ENCODE measurements around the gene SUSD4. TPM values are rescaled to one million over a fixed set of nuclear protein-coding genes. Genes with fewer than 3 reads are reported as not detected.

The SUSD4 gene
- total RNA-seq, 1 experiment from 2014 or later = 2.3 TPM

DNA sequence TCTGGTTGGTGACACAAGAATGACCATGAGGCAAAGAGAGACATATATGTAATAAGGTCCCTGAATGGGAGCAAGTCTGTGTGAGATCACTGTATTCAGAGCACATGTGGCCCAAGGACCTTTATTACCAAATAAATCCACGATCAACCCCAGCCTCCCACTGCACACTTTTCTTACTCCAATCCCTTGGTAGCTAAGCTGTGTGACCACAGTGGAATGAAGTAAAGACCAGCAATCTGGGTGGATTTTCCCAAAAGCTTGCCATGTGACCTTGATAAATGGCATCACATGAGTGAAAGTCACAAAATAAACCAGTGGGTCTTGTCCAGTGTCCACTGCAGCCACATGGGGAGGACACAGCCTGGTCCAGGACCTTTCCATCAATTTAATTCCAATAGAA lies 184.2 kb downstream of the SUSD4 start:
- no peaks in the 10 kb centered on the region for H3K36me3 Mint-ChIP-seq (ENCODE audit: insufficient read depth, unreplicated experiment)
- intact Hi-C loops (cut with micrococcal nuclease) = loop anchor here (1.0 to 2.0 kb wide), 2 partner anchors 43 to 321 kb away; no protein-coding TSS in a partner anchor
- H3K27me3 Mint-ChIP-seq (ENCODE audit: insufficient read depth, unreplicated experiment) = no peaks in the 10 kb centered on the region
- TF ChIP-seq, protein P1, sequence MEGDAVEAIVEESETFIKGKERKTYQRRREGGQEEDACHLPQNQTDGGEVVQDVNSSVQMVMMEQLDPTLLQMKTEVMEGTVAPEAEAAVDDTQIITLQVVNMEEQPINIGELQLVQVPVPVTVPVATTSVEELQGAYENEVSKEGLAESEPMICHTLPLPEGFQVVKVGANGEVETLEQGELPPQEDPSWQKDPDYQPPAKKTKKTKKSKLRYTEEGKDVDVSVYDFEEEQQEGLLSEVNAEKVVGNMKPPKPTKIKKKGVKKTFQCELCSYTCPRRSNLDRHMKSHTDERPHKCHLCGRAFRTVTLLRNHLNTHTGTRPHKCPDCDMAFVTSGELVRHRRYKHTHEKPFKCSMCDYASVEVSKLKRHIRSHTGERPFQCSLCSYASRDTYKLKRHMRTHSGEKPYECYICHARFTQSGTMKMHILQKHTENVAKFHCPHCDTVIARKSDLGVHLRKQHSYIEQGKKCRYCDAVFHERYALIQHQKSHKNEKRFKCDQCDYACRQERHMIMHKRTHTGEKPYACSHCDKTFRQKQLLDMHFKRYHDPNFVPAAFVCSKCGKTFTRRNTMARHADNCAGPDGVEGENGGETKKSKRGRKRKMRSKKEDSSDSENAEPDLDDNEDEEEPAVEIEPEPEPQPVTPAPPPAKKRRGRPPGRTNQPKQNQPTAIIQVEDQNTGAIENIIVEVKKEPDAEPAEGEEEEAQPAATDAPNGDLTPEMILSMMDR (IDR thresholded peaks at IDR 0.05; ENCODE audit: unreplicated experiment) = no peak
- POLR2A ChIA-PET = interaction anchor here (0.6 to 2.8 kb wide), 5 partner anchors 10 to 369 kb away, joined by 3 to 19 read pairs (median 7); no protein-coding TSS in a partner anchor
- no peak overlapping the region for H3K4me3 Mint-ChIP-seq (ENCODE audit: unreplicated experiment)
- peaks cover 33% of the 10 kb centered on the region for H3K4me1 Mint-ChIP-seq (ENCODE audit: insufficient read depth, unreplicated experiment)
- BruUV-seq (replicated peaks) = no TSS peak
- H3K9me3 Mint-ChIP-seq (ENCODE audit: unreplicated experiment) = no peaks in the 10 kb centered on the region
- H3K27ac Mint-ChIP-seq (ENCODE audit: low read depth, unreplicated experiment) = no peak overlapping the region
- DNase-seq (ENCODE audit: unreplicated experiment) = no peak
- CTCF ChIA-PET = interaction anchor here (0.5 to 2.8 kb wide), 7 partner anchors 14 to 1090 kb away, joined by 3 to 33 read pairs (median 6); no protein-coding TSS in a partner anchor

DNA sequence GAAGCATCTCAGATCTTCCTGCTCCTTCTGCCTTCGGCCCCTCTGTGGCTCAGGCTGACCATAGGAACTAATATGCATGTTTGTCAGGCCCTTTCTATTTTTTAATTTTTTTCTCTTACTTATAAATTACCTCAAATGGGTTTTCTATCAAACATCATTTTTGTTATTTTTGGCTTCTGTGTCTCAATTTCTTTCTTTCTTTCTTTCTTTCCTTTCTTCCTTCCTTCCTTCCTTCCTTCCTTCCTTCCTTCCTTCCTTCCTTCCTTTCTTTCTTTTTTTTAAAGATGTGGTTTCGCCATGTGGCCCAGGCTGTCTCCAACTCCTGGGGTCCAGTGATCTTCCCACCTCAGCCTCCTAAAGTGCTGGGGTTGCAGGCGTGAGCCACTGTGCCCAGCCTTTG lies 184.7 kb downstream of the SUSD4 start:
- Mint-ChIP-seq H3K27ac (ENCODE audit: low read depth, unreplicated experiment) (no peak overlapping the region), H3K9me3 (ENCODE audit: unreplicated experiment) (no peaks in the 10 kb centered on the region), H3K4me1 (ENCODE audit: insufficient read depth, unreplicated experiment) (peaks cover 33% of the 10 kb centered on the region), H3K36me3 (ENCODE audit: insufficient read depth, unreplicated experiment) (no peaks in the 10 kb centered on the region), H3K27me3 (ENCODE audit: insufficient read depth, unreplicated experiment) (no peaks in the 10 kb centered on the region), H3K4me3 (ENCODE audit: unreplicated experiment) (no peak overlapping the region)
- intact Hi-C loops (cut with micrococcal nuclease) = no loop called here
- POLR2A ChIA-PET = interaction anchor here (0.6 kb wide), 1 partner anchor 1165 kb away, joined by 4 read pairs; no protein-coding TSS in a partner anchor
- CTCF ChIA-PET = interaction anchor here (0.6 to 2.4 kb wide), 3 partner anchors 25 to 476 kb away, joined by 3 to 7 read pairs (median 4); no protein-coding TSS in a partner anchor
- BruUV-seq (replicated peaks) = no TSS peak
- TF ChIP-seq, protein P1 (IDR thresholded peaks at IDR 0.05; ENCODE audit: unreplicated experiment) = no peak
- no peak for DNase-seq (ENCODE audit: unreplicated experiment)

DNA sequence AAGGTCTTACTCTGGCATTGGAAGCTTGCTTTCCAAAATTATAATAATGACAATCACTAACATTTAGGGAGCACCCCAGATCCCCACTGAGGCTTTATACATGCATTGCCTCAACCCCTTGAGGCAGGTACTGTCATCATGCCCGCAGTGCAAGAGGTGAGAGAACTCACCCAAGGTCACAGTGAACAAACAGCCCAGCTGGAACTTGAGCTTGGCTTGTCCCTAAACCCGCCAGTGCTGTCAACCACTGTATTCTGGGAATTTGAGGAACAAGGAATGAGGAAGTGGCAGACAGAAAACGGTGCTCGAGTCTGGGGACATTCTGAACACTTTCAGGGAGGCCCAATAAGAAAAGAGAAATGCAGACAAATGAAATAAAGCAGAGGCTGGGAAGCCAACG lies 186.3 kb downstream of the SUSD4 start:
- ChIA-PET POLR2A (interaction anchor here (0.5 to 0.9 kb wide), 3 partner anchors 72 to 479 kb away, joined by 3 read pairs; no protein-coding TSS in a partner anchor), CTCF (interaction anchor here (0.6 to 0.9 kb wide), 5 partner anchors 11 to 251 kb away, joined by 3 read pairs; no protein-coding TSS in a partner anchor)
- no TSS peak for BruUV-seq (replicated peaks)
- TF ChIP-seq, protein P1 (IDR thresholded peaks at IDR 0.05; ENCODE audit: unreplicated experiment) = no peak
- Mint-ChIP-seq H3K4me1 (ENCODE audit: insufficient read depth, unreplicated experiment) (peaks cover 28% of the 10 kb centered on the region), H3K4me3 (ENCODE audit: unreplicated experiment) (no peak overlapping the region), H3K27ac (ENCODE audit: low read depth, unreplicated experiment) (no peak overlapping the region), H3K36me3 (ENCODE audit: insufficient read depth, unreplicated experiment) (no peaks in the 10 kb centered on the region), H3K9me3 (ENCODE audit: unreplicated experiment) (no peaks in the 10 kb centered on the region), H3K27me3 (ENCODE audit: insufficient read depth, unreplicated experiment) (no peaks in the 10 kb centered on the region)
- DNase-seq (ENCODE audit: unreplicated experiment) = no peak
- intact Hi-C loops (cut with micrococcal nuclease) = no loop called here

DNA sequence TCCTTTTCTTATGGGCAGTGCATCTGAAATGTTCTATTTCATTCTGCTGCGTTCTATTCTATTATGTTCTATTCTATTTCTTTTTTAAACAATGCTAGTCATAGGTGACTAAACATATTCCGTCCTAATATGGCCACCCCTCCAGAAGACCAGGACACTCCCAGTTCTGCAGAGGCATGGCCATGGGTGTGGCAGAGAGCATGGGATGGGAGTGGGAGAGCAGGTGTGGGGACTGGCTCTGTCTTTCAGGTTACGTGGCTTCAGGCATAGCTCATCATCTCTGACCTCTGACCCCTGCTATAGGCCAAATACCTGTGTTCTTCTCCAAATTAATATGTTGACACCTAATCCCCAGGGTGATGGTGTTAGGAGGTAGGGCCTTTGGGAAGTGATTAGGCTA lies 187.5 kb downstream of the SUSD4 start:
- TF ChIP-seq, protein P1 (IDR thresholded peaks at IDR 0.05; ENCODE audit: unreplicated experiment) = no peak
- BruUV-seq (replicated peaks) = no TSS peak
- no peaks in the 10 kb centered on the region for H3K36me3 Mint-ChIP-seq (ENCODE audit: insufficient read depth, unreplicated experiment)
- peaks cover 25% of the 10 kb centered on the region for H3K4me1 Mint-ChIP-seq (ENCODE audit: insufficient read depth, unreplicated experiment)
- CTCF ChIA-PET = interaction anchor here (2.7 to 2.9 kb wide), 2 partner anchors 43 to 183 kb away, joined by 9 to 16 read pairs; no protein-coding TSS in a partner anchor
- no peak overlapping the region for H3K4me3 Mint-ChIP-seq (ENCODE audit: unreplicated experiment)
- intact Hi-C loops (cut with micrococcal nuclease) = no loop called here
- H3K9me3 Mint-ChIP-seq (ENCODE audit: unreplicated experiment) = no peaks in the 10 kb centered on the region
- no peak overlapping the region for H3K27ac Mint-ChIP-seq (ENCODE audit: low read depth, unreplicated experiment)
- POLR2A ChIA-PET = interaction anchor here (0.6 to 1.2 kb wide), 2 partner anchors 37 to 74 kb away, joined by 3 to 6 read pairs; no protein-coding TSS in a partner anchor
- no peaks in the 10 kb centered on the region for H3K27me3 Mint-ChIP-seq (ENCODE audit: insufficient read depth, unreplicated experiment)
- DNase-seq (ENCODE audit: unreplicated experiment) = no peak
